ENCODE data around the gene TMEM185A. TPM values are rescaled to one million over a fixed set of nuclear protein-coding genes. Genes with fewer than 3 reads are reported as not detected.
"Not testable (repeated sequence)": the region's sequence is repeated elsewhere in the genome, so short reads cannot be mapped to it uniquely, and the experiment has no call there.

Gene TMEM185A
- 10 to 100 TPM in 11 of 12 donors, not detected in 1; 15.2 to 38.1 (median 34.3) TPM for polyA plus RNA-seq (ENCODE audit: insufficient read length in 12 of 12)
- long read RNA-seq, donor 1, partial matches to known transcripts = 0 of 8 reads
- long read RNA-seq, donor 1, other reads (novel, unspliced or antisense) = 0 of 8 reads
- long read RNA-seq, donor 2, transcript TMEM185A-207 (7 exons, 2,840 nt) = major isoform, 6 of 9 reads
- long read RNA-seq, donor 2, partial matches to known transcripts = 0 of 9 reads
- long read RNA-seq, donor 2, other reads (novel, unspliced or antisense) = 0 of 9 reads
- long read RNA-seq, donor 3, partial matches to known transcripts = 0 of 2 reads
- long read RNA-seq, donor 3, other reads (novel, unspliced or antisense) = 0 of 2 reads
- long read RNA-seq, donor 4, partial matches to known transcripts = 0 of 2 reads
- long read RNA-seq, donor 4, other reads (novel, unspliced or antisense) = 0 of 2 reads
- long read RNA-seq, donor 5, partial matches to known transcripts = 0 of 9 reads
- long read RNA-seq, donor 5, other reads (novel, unspliced or antisense) = 0 of 9 reads
- long read RNA-seq, donor 6, partial matches to known transcripts = 0 of 1 reads
- long read RNA-seq, donor 6, other reads (novel, unspliced or antisense) = 0 of 1 reads
- long read RNA-seq, donor 7, partial matches to known transcripts = 0 of 4 reads
- long read RNA-seq, donor 7, other reads (novel, unspliced or antisense) = 0 of 4 reads
- long read RNA-seq, donor 8, transcript TMEM185A-207 (7 exons, 2,840 nt) = major isoform, 6 of 11 reads
- long read RNA-seq, donor 8, partial matches to known transcripts = 0 of 11 reads
- long read RNA-seq, donor 8, other reads (novel, unspliced or antisense) = 0 of 11 reads
- long read RNA-seq, donor 9, partial matches to known transcripts = 0 of 5 reads
- long read RNA-seq, donor 9, other reads (novel, unspliced or antisense) = 0 of 5 reads
- long read RNA-seq, donor 10, partial matches to known transcripts = 0 of 4 reads
- long read RNA-seq, donor 10, other reads (novel, unspliced or antisense) = 0 of 4 reads
- long read RNA-seq, donor 11, partial matches to known transcripts = 0 of 3 reads
- long read RNA-seq, donor 11, other reads (novel, unspliced or antisense) = 0 of 3 reads

GRCh38 chrX:149631234-149632165 lies at the start of gene TMEM185A:
Gene TMEM185A (minus strand): TSS chrX:149631792. CDS start chrX:149631580, 212 bp downstream.
- peak; percentile 58 for DNase-seq

- no peak for DNase-seq
These were observed 49.6 kb upstream of the TMEM185A start for GRCh38 chrX:149681182-149681581.

- DNase-seq = not testable (repeated sequence)
These were observed 47.6 kb upstream of the TMEM185A start for GRCh38 chrX:149679164-149679678.

GRCh38 chrX:149675554-149675953 lies 44.0 kb upstream of the TMEM185A start:
- not testable (repeated sequence) for DNase-seq

GRCh38 chrX:149675088-149675487 lies 43.5 kb upstream of the TMEM185A start:
- DNase-seq = not testable (repeated sequence)

GRCh38 chrX:149660613-149661012 lies 29.0 kb upstream of the TMEM185A start:
- DNase-seq = not testable (repeated sequence)

GRCh38 chrX:149656260-149656884 lies 24.8 kb upstream of the TMEM185A start:
- DNase-seq = not testable (repeated sequence)

- no peak for DNase-seq
These were observed 20.8 kb upstream of the TMEM185A start for GRCh38 chrX:149652232-149652981.

GRCh38 chrX:149650162-149650561 lies 18.6 kb upstream of the TMEM185A start:
- DNase-seq = no peak

GRCh38 chrX:149648932-149649331 lies 17.3 kb upstream of the TMEM185A start:
- no peak for DNase-seq

GRCh38 chrX:149647505-149647904 lies 15.9 kb upstream of the TMEM185A start:
- DNase-seq = no peak

- DNase-seq = no peak
These were observed 11.9 kb upstream of the TMEM185A start for GRCh38 chrX:149643496-149643895.

- no peak for DNase-seq
These were observed 10.2 kb upstream of the TMEM185A start for GRCh38 chrX:149641835-149642234.

- DNase-seq = no peak
These were observed 9.8 kb upstream of the TMEM185A start for GRCh38 chrX:149641432-149641831.

- DNase-seq = no peak
These were observed 8.0 kb upstream of the TMEM185A start for GRCh38 chrX:149639568-149639967.

GRCh38 chrX:149638860-149639259 lies 7.3 kb upstream of the TMEM185A start:
- no peak for DNase-seq

GRCh38 chrX:149633511-149633910 lies 1.9 kb upstream of the TMEM185A start:
- no peak for DNase-seq

- peak; percentile 24 for DNase-seq
These were observed 835 bp downstream of the TMEM185A start for GRCh38 chrX:149630681-149631233.

Data from muscle of arm (tissue), 14 donors.